ENCODE measurements around the gene MRPL19.

DNA sequence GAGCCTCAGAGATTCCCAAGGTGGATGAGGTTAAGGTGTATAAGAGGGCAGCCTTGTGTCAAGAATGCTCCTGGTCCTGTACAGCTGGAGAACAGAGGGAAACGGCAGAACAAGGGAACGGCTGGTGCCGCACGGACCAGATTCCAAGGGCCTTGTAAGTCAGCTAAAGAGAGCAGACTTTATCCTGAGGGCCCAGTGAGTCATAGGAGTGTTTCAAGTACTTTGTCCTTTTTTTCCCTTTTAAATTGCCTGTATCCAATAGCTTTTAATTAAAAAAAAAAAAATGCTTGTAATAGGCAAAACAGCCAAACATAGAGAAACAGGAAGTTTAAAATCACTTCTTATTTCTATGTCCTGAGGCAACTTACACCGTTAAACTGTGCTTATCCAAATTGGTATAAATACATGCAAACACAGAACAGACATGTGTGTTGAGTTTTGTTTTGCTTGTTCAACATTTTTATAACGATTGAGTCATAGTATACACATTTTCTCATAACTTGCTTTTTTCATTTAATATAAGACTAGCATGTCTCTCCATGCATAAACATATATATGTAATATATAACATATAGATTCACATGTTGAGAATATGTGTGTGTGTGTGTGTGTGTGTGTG, 43.8 kb upstream of the MRPL19 start:
- TF ChIP-seq, protein P1, sequence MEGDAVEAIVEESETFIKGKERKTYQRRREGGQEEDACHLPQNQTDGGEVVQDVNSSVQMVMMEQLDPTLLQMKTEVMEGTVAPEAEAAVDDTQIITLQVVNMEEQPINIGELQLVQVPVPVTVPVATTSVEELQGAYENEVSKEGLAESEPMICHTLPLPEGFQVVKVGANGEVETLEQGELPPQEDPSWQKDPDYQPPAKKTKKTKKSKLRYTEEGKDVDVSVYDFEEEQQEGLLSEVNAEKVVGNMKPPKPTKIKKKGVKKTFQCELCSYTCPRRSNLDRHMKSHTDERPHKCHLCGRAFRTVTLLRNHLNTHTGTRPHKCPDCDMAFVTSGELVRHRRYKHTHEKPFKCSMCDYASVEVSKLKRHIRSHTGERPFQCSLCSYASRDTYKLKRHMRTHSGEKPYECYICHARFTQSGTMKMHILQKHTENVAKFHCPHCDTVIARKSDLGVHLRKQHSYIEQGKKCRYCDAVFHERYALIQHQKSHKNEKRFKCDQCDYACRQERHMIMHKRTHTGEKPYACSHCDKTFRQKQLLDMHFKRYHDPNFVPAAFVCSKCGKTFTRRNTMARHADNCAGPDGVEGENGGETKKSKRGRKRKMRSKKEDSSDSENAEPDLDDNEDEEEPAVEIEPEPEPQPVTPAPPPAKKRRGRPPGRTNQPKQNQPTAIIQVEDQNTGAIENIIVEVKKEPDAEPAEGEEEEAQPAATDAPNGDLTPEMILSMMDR (optimal IDR thresholded peaks at IDR 0.05 in 1 of 3, IDR thresholded peaks at IDR 0.05 in 1 of 3, conservative IDR thresholded peaks at IDR 0.05 in 1 of 3; ENCODE audit: extremely low read depth in 1 of 3, insufficient read depth in 2 of 3, low read length in 3 of 3), result no peak
- TF ChIP-seq EZH2 (IDR thresholded peaks at IDR 0.05; ENCODE audit: low read length), result no peak
